Thoracic aorta endothelial cell (primary cell): Measurements from ENCODE around the gene PMVK. TPM values are rescaled to one million over a fixed set of nuclear protein-coding genes. Genes with fewer than 3 reads are reported as not detected.

Experiments
- small RNA-seq: library from RNA; depleted of rRNA; stranded (forward); fragments of <200 nt; gene quantifications from one replicate; pipeline ENCODE3, GENCODE V24; 2012
- total RNA-seq: library from RNA; depleted of rRNA; stranded (reverse); fragments of >200 nt; gene quantifications from 2 replicates; pipeline ENCODE4 v1.2.3, GENCODE V29; 2012

The PMVK gene
- total RNA-seq = 9.2 and 10.5 TPM in 2 replicates

DNA sequence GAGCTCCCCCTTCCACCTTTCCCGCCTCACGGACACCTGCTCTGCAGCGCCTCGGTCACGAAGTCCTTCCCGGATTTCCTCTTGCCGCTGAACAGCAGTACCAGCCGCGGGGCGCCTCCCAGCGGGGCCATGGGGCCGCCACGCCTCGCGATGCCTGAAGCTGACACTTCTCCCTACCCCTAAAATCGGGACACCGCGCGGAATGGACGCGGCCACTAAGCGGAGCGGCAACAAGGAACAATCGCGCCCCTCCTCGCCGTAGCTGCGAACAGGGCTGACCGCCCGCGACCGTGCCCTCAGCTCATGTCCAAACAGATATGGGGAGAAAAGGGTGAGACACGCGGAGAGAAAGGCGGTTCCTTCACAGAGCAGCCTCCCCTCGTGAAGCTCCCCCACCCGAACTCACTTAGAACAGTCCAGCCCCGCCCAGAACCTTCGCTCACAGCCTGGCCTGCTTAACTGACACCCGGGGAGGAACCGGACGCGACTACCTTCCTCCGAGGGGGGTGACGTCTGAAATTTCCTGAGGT, at the start of gene PMVK:
PMVK (minus strand) TSS at position 165 of the 530 bp plus-strand sequence; CDS start at position 131, 34 bp downstream.

DNA sequence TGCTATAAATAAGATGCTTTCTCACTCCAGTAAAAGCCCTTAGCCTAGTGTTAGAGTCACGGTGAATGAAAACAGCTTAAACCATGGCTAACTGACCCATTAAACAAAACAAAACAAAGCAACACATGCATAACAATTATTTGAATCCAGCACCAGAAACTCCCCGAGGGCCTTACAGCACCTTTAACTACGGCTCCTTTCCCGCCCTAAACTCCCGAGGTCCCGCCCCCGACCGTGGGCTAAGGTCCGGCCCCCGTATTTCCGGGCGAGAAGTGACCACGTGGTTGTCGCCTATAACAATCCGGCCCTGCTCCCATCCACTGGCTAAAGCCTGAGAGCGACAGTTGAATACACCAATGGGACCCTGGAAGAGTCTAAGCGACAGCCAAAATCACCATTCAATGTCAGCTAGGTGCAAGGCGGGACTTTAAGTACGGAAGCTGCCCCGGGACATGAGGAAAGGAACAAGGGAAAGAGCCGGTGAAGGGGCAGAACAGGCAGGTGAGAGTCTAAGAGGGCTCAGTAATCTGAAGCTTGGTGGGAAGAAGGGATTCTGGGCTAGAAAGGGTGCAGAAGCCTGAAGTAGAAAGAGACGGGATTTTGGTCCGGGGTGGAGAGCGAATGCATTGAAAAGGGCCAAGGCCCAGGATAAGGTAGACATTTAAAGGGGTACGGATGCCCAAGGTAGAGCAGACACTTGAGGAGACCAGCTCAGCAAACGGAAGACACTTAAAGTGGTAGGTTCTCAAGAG, 46.6 kb upstream of the PMVK start, which contains the start of gene FLAD1:
FLAD1 (plus strand) TSS at position 448 of the 752 bp plus-strand sequence. CDS start 351 bp downstream, outside the sequence.

DNA sequence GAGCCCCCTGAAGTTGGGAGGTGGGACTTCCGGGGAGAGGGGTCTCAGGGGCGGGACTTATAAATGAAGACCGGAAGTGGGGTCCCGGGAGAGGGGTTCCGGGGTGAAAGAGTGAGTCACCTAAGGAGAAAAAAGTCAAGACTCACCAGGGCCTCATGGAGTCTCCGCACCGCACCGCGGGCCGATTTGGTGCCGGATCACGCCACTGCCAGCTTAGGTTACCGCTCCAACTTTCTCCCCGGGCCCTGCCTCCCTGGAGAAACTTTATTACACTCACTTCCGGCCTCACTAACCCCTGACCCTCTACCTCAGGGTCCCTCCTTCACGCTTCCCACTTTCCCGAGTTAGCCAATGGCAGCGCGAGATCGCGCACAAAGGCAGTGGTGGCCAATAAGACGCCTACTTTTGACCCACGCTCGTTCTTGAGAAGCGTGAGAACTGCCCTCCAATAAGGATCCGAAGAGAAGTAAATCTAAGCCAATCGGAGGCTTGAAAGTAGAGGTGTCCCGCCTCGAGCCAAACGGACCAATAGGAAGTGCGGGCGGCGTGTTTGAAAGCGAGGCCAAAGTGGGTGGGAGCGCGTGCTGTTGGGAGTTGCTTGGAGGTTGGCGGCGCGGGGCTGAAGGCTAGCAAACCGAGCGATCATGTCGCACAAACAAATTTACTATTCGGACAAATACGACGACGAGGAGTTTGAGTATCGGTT, 37.7 kb upstream of the PMVK start, which contains the start of gene CKS1B:
CKS1B (plus strand) TSS at position 580 of the 706 bp plus-strand sequence; CDS start at position 645, 65 bp downstream.

DNA sequence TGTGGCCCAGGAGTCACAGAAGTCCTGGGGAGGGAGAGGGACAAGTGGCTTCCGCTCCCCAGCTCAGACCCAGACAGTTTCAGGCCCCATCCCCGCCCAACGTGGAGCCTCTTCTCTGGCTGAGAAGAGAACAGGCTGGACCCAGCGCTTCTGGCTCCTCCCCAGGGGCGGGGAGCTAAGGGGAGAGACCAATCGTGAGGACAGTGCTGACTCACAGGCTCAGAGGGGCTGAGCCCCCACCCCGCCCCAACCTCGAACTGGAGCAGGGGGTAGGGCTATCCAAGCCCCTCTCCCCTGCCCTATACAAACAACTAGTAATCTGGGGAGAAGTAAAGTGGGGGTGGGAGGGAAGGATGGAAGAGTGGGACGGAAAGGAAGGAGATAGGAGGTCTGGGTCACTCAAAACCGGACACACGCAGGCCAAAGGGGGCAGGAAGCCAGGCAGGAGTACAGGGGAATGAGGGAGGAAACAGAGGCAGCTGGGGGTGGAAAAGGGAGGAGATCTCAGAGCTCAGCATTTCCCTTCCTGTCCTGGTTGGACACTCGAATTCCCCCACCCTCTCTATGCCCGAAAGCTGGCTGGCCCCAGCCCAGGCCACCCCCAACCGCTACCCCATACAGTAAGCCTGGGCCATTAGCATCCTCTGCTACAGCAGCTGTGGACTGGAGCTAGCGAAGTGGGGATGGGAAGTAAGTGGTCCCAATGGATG, 34.3 kb upstream of the PMVK start, which contains the start of gene SHC1:
SHC1 (minus strand) TSS at position 117 of the 710 bp plus-strand sequence. CDS start 221 bp downstream, outside the sequence.

GRCh38 chr1:154961207-154962155, 25.0 kb upstream of the PMVK start, which contains the start of gene PYGO2:
Gene PYGO2 (minus strand): TSS chr1:154961782. CDS start chr1:154961576, 206 bp downstream.

DNA sequence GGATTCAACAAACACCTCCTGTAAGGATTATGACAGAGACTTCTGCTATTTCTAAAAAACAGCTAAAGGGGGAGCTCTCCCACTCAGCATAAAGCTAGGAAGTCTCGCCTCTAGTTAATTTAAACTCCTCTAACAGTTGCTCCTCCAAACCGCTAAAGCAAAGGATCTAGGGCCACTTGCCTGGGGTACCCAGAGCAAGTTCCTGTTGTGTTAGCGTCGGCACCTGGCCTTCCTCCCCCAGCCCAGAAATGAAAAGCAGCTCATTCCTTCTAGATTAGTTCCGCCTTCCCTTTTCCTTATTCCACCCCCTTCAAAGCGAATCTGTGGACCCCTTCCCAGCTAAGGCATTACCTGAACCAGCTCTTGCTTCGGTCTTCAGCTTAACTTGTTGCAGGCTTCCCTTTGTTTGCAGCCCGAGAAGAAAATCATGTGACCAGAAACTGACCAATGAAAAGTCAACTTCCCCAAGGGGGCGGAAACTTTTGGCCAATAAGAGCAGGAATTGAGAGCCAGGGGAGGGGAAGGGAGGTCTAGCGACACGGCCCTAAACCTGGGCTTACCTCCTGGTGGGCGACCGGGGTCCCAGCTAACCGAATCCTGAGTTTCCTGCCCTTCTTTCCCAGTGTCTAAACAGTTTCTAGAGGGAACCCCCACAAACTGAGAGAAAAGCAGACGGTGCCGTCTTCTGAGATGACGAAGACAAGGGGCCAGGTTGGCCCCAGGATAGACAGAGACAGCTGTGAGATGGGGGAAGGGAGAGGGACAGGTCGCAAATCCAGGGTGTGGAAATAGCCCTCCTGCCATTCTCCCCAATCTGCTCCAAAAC, 19.4 kb upstream of the PMVK start, which contains the start of gene PBXIP1:
PBXIP1 (minus strand) TSS at position 382 of the 826 bp plus-strand sequence. CDS start 2,378 bp downstream, outside the sequence.

Small RNA genes within 50 kb of the gene (small RNA-seq; reads per million reads assigned to genes)
- gene MIR4258 = not detected
- gene RF00017 = not detected

Other genes starting within 250 kb of the PMVK start
- gene KCNN3, start 66.4 kb downstream of the PMVK start, total RNA-seq = 0.40 and 0.93 TPM in 2 replicates
- 41.5 and 42.0 TPM in 2 replicates for gene PBXIP1, start 19.4 kb upstream of the PMVK start, total RNA-seq
- 11.3 and 12.6 TPM in 2 replicates for gene PYGO2, start 25.1 kb upstream of the PMVK start, total RNA-seq
- 248 and 273 TPM in 2 replicates for gene SHC1, start 34.0 kb upstream of the PMVK start, total RNA-seq
- gene CKS1B, start 38.0 kb upstream of the PMVK start, total RNA-seq = 116 and 126 TPM in 2 replicates
- gene FLAD1, start 46.6 kb upstream of the PMVK start, total RNA-seq = 21.6 and 22.3 TPM in 2 replicates
- gene LENEP, start 56.9 kb upstream of the PMVK start, total RNA-seq = 0.40 TPM in 1 of 2 replicates, not detected in the other
- 10.2 and 15.0 TPM in 2 replicates for gene ZBTB7B, start 66.1 kb upstream of the PMVK start, total RNA-seq
- 0.29 TPM in 1 of 2 replicates, not detected in the other for gene DCST2, start 97.1 kb upstream of the PMVK start, total RNA-seq
- gene DCST1, start 97.1 kb upstream of the PMVK start, total RNA-seq = not detected in 2 replicates
- gene ADAM15, start 114.6 kb upstream of the PMVK start, total RNA-seq = 172 and 268 TPM in 2 replicates
- gene EFNA4, start 127.0 kb upstream of the PMVK start, total RNA-seq = 4.0 and 7.0 TPM in 2 replicates
- 0.66 and 1.9 TPM in 2 replicates for gene EFNA3, start 142.1 kb upstream of the PMVK start, total RNA-seq
- gene EFNA1, start 191.2 kb upstream of the PMVK start, total RNA-seq = 30.5 and 45.1 TPM in 2 replicates
- 24.3 and 39.1 TPM in 2 replicates for gene SLC50A1, start 199.1 kb upstream of the PMVK start, total RNA-seq
- gene DPM3, start 203.8 kb upstream of the PMVK start, total RNA-seq = 23.7 and 37.9 TPM in 2 replicates
- gene KRTCAP2, start 236.6 kb upstream of the PMVK start, total RNA-seq = 77.7 and 105 TPM in 2 replicates
- gene TRIM46, start 237.1 kb upstream of the PMVK start, total RNA-seq = 5.7 and 7.2 TPM in 2 replicates